22Rv1 (cell line): ENCODE data around the gene THRB.

ENCODE experiments used
- ZFX ChIP-seq: fragments of 450-650 bp; IDR thresholded peaks from 2 replicates; pipeline ENCODE4 v1.6.1; 2017; ENCODE audit warnings: antibody characterized with exemption, borderline replicate concordance
- TF ChIP-seq, protein P1 (sequence below): fragments of 450-650 bp; IDR thresholded peaks from 2 replicates; pipeline ENCODE4 v1.5.1; 2017; ENCODE audit warnings: mild to moderate bottlenecking

DNA sequence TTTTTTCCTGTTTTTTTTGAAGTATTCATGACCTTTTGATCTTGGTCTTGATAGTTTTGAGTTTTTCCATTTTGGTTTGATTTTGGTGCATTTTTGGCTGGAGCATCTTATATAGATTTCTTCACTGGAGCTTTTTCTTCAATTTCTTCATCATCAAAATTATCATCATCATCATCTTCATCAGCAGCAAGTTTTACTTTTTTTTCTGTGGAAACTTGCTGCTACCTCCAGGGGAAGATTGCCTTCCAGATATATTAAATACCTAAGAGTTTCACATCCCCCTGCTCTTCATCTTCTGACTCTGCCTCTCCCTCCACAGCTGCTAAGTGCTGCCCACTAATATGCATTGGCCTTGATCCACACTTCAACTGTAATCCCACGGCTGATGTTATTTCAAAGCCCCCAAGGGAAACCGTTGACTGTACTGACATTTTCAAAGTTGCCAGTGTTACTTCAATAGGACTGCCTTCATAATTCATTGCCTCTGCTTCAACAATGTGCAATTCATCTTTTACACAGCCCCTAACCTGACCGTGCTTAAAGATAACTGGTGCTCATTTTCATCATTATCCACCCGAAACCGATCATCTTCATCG is 397.9 kb downstream of the THRB start:
- TF ChIP-seq, protein P1, sequence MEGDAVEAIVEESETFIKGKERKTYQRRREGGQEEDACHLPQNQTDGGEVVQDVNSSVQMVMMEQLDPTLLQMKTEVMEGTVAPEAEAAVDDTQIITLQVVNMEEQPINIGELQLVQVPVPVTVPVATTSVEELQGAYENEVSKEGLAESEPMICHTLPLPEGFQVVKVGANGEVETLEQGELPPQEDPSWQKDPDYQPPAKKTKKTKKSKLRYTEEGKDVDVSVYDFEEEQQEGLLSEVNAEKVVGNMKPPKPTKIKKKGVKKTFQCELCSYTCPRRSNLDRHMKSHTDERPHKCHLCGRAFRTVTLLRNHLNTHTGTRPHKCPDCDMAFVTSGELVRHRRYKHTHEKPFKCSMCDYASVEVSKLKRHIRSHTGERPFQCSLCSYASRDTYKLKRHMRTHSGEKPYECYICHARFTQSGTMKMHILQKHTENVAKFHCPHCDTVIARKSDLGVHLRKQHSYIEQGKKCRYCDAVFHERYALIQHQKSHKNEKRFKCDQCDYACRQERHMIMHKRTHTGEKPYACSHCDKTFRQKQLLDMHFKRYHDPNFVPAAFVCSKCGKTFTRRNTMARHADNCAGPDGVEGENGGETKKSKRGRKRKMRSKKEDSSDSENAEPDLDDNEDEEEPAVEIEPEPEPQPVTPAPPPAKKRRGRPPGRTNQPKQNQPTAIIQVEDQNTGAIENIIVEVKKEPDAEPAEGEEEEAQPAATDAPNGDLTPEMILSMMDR: no peak
- TF ChIP-seq ZFX: no peak
